Keratinocyte (primary cell): ENCODE results near the gene OR4E1. TPM values are rescaled to one million over a fixed set of nuclear protein-coding genes. Genes with fewer than 3 reads are reported as not detected.

ENCODE experiments used
- DNase-seq: peaks from one replicate; pipeline ENCODE4 v3.0.0-alpha.2; 2011; ENCODE audit warnings: low read depth, missing footprints, low spot score
- FAIRE-seq: peaks from 2 replicates; lab custom pipeline; 2011; peaks lifted over from hg19 to GRCh38; lab: Jason Lieb, UNC
- H2AFZ ChIP-seq: 2 replicates; pipeline ENCODE4 v1.6.0; 2012; ENCODE audit warnings: low read length, control low read depth, inconsistent platforms; ENCODE audit not compliant: control insufficient read depth
- H3K27ac ChIP-seq: 2 replicates; pipeline ENCODE4 v1.5.1; 2011; ENCODE audit warnings: low read length; ENCODE audit not compliant: control insufficient read depth, insufficient read depth
- H3K27me3 ChIP-seq: 3 replicates; pipeline ENCODE4 v1.6.0; 2011; ENCODE audit warnings: low read length; ENCODE audit not compliant: control insufficient read depth, insufficient read depth; ENCODE audit errors: extremely low read depth
- H3K36me3 ChIP-seq, 2 experiments: 2 replicates in 1 of 2; 3 replicates in 1 of 2; pipeline ENCODE4 v1.5.1; 2011; ENCODE audit warnings: low read length in 2 of 2, mild to moderate bottlenecking in 1 of 2; ENCODE audit not compliant: control insufficient read depth in 2 of 2, insufficient read depth in 2 of 2; ENCODE audit errors: extremely low read depth in 1 of 2
- H3K4me1 ChIP-seq: 3 replicates; pipeline ENCODE4 v1.5.1; 2011; ENCODE audit warnings: low read length; ENCODE audit not compliant: control insufficient read depth, insufficient read depth; ENCODE audit errors: extremely low read depth
- H3K4me2 ChIP-seq: 3 replicates; pipeline ENCODE4 v1.6.0; 2011; ENCODE audit warnings: low read depth, low read length; ENCODE audit not compliant: control insufficient read depth, insufficient read depth; ENCODE audit errors: extremely low read depth
- H3K4me3 ChIP-seq, 3 experiments: fragments of 200-600 bp in 1 of 3; sonication (generic) in 1 of 3; 2 replicates in 2 of 3; 3 replicates in 1 of 3; pipeline ENCODE4 v1.5.1; 2011 to 2016; ENCODE audit warnings: low read length in 3 of 3, mild to moderate bottlenecking in 3 of 3, control low read depth in 2 of 3, inconsistent platforms in 1 of 3, low read depth in 1 of 3, mixed read lengths in 1 of 3, mixed run types in 1 of 3, moderate library complexity in 1 of 3; ENCODE audit not compliant: control insufficient read depth in 2 of 3, insufficient read depth in 2 of 3; ENCODE audit errors: extremely low read depth in 1 of 3
- H3K79me2 ChIP-seq: 2 replicates; pipeline ENCODE4 v1.6.0; 2012; ENCODE audit warnings: low read length; ENCODE audit not compliant: control insufficient read depth, insufficient read depth
- H3K9ac ChIP-seq: 3 replicates; pipeline ENCODE4 v1.6.0; 2011; ENCODE audit warnings: low read length; ENCODE audit not compliant: control insufficient read depth, insufficient read depth; ENCODE audit errors: extremely low read depth
- H3K9me1 ChIP-seq: 3 replicates; pipeline ENCODE4 v1.6.0; 2011; ENCODE audit warnings: low read length; ENCODE audit not compliant: control insufficient read depth, insufficient read depth; ENCODE audit errors: extremely low read depth
- H3K9me3 ChIP-seq: 2 replicates; pipeline ENCODE4 v1.5.1; 2012; ENCODE audit warnings: low read depth, low read length; ENCODE audit not compliant: control insufficient read depth
- H4K20me1 ChIP-seq: 3 replicates; pipeline ENCODE4 v1.6.0; 2011; ENCODE audit warnings: low read length; ENCODE audit not compliant: control insufficient read depth, insufficient read depth; ENCODE audit errors: extremely low read depth
- EZH2 ChIP-seq: IDR thresholded peaks from one replicate; pipeline ENCODE4 v1.6.1; 2012; ENCODE audit warnings: inconsistent platforms, mild to moderate bottlenecking, low read length, moderate library complexity
- dilution Hi-C: fragments of 300-500 bp; cut with MboI; formaldehyde crosslinking; loops from one replicate; pipeline ENCODE4 v1.7.0; 2020; ENCODE audit warnings: low sequenced_read_pairs; ENCODE audit not compliant: extremely low pct_ligation_motif_present
- polyA plus RNA-seq, 5 experiments: library from polyadenylated mRNA; depleted of rRNA in 3 of 5; stranded (reverse) in 3 of 5; stranded (forward) in 1 of 5; unstranded in 1 of 5; fragments of >200 nt; gene quantifications; 1 replicate in 1 of 5; 2 replicates in 3 of 5; 3 replicates in 1 of 5; pipeline versions ENCODE4 v1.2.1 to v1.2.3, GENCODE V29; 2011 to 2012; ENCODE audit warnings: missing spikeins in 2 of 5, low read depth in 1 of 5, low replicate concordance in 1 of 5
- TF ChIP-seq, protein P1 (sequence below), 3 experiments: IDR thresholded peaks in 1 of 3; conservative IDR thresholded peaks in 1 of 3; optimal IDR thresholded peaks in 1 of 3; 2 replicates in 2 of 3; 3 replicates in 1 of 3; pipeline versions ENCODE3 to v1.5.1; 2011; ENCODE audit warnings: low read length in 3 of 3, mild to moderate bottlenecking in 3 of 3, moderate library complexity in 2 of 3, control low read depth in 1 of 3, inconsistent platforms in 1 of 3; ENCODE audit not compliant: insufficient read depth in 2 of 3; ENCODE audit errors: extremely low read depth in 1 of 3

The OR4E1 gene
- polyA plus RNA-seq, 1 donor (not counting 4 experiments of a cell fraction or from before 2014, with no cell fraction given), result not detected

GRCh38 chr14:21647380-21647779 is 26.2 kb downstream of the OR4E1 start:
- Histone ChIP-seq H3K27me3 (no peaks in the 10 kb centered on the region), H4K20me1 (no peaks in the 10 kb centered on the region), H3K27ac (no peak overlapping the region), H3K36me3 (no peaks in the 10 kb centered on the region), H3K9me1 (no peaks in the 10 kb centered on the region), H3K9me3 (no peaks in the 10 kb centered on the region), H2AFZ (no peak overlapping the region), H3K9ac (no peak overlapping the region), H3K4me3 (no peak overlapping the region), H3K4me2 (no peak overlapping the region), H3K79me2 (no peaks in the 10 kb centered on the region), H3K4me1 (no peaks in the 10 kb centered on the region)
- TF ChIP-seq EZH2, result no peak
- TF ChIP-seq, protein P1, sequence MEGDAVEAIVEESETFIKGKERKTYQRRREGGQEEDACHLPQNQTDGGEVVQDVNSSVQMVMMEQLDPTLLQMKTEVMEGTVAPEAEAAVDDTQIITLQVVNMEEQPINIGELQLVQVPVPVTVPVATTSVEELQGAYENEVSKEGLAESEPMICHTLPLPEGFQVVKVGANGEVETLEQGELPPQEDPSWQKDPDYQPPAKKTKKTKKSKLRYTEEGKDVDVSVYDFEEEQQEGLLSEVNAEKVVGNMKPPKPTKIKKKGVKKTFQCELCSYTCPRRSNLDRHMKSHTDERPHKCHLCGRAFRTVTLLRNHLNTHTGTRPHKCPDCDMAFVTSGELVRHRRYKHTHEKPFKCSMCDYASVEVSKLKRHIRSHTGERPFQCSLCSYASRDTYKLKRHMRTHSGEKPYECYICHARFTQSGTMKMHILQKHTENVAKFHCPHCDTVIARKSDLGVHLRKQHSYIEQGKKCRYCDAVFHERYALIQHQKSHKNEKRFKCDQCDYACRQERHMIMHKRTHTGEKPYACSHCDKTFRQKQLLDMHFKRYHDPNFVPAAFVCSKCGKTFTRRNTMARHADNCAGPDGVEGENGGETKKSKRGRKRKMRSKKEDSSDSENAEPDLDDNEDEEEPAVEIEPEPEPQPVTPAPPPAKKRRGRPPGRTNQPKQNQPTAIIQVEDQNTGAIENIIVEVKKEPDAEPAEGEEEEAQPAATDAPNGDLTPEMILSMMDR (optimal IDR thresholded peaks at IDR 0.05 in 1 of 3, IDR thresholded peaks at IDR 0.05 in 1 of 3, conservative IDR thresholded peaks at IDR 0.05 in 1 of 3; ENCODE audit: extremely low read depth in 1 of 3, insufficient read depth in 2 of 3, low read length in 3 of 3), result no peak
- dilution Hi-C loops, result no loop called here
- FAIRE-seq, result no peak
- no peak for DNase-seq

- H3K27me3 ChIP-seq, result no peaks in the 10 kb centered on the region
- no peak for TF ChIP-seq EZH2
- TF ChIP-seq, protein P1 (optimal IDR thresholded peaks at IDR 0.05 in 1 of 3, IDR thresholded peaks at IDR 0.05 in 1 of 3, conservative IDR thresholded peaks at IDR 0.05 in 1 of 3; ENCODE audit: extremely low read depth in 1 of 3, insufficient read depth in 2 of 3, low read length in 3 of 3), result no peak
- no peaks in the 10 kb centered on the region for H3K79me2 ChIP-seq
- no peak overlapping the region for H3K9ac ChIP-seq
- no peak overlapping the region for H3K27ac ChIP-seq
- H3K4me3 ChIP-seq, result no peak overlapping the region
- no peak overlapping the region for H3K4me2 ChIP-seq
- DNase-seq (no peak), FAIRE-seq (no peak)
- H4K20me1 ChIP-seq, result no peaks in the 10 kb centered on the region
- H2AFZ ChIP-seq, result no peak overlapping the region
- no peaks in the 10 kb centered on the region for H3K36me3 ChIP-seq
- dilution Hi-C loops, result no loop called here
- H3K9me1 ChIP-seq, result no peaks in the 10 kb centered on the region
- H3K4me1 ChIP-seq, result no peaks in the 10 kb centered on the region
- no peaks in the 10 kb centered on the region for H3K9me3 ChIP-seq
These were observed 30.2 kb downstream of the OR4E1 start for GRCh38 chr14:21643407-21643806.
